Measurements from ENCODE around the gene SNX1. TPM values are rescaled to one million over a fixed set of nuclear protein-coding genes. Genes with fewer than 3 reads are reported as not detected.

Gene SNX1
- total and polyA plus RNA-seq, 10 of the 15 experiments (the other 5 are each of a cell fraction or from before 2014, with no cell fraction given): 17.8 to 115 (median 96.3) TPM

DNA sequence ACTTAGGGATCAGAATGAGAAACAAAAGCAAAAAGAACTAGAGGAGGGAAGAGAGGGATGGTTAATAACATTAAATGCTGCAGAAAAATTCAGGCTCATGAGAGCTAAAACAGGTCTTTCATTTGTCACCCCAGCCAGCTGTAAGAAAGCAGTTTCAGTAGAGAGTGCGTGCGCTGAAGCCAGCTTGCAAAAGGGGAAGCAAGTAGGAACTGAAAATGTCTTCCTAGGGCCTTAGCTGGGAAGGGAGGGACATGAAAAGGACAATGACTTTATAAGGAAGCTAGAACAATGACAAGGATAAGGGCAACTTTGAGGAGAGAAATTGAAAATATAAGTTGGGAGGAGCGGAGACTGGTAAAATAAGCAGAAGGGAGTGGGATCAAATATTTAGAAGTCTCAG lies 5.3 kb upstream of the SNX1 start (continued):
- TF ChIP-seq, protein P1, sequence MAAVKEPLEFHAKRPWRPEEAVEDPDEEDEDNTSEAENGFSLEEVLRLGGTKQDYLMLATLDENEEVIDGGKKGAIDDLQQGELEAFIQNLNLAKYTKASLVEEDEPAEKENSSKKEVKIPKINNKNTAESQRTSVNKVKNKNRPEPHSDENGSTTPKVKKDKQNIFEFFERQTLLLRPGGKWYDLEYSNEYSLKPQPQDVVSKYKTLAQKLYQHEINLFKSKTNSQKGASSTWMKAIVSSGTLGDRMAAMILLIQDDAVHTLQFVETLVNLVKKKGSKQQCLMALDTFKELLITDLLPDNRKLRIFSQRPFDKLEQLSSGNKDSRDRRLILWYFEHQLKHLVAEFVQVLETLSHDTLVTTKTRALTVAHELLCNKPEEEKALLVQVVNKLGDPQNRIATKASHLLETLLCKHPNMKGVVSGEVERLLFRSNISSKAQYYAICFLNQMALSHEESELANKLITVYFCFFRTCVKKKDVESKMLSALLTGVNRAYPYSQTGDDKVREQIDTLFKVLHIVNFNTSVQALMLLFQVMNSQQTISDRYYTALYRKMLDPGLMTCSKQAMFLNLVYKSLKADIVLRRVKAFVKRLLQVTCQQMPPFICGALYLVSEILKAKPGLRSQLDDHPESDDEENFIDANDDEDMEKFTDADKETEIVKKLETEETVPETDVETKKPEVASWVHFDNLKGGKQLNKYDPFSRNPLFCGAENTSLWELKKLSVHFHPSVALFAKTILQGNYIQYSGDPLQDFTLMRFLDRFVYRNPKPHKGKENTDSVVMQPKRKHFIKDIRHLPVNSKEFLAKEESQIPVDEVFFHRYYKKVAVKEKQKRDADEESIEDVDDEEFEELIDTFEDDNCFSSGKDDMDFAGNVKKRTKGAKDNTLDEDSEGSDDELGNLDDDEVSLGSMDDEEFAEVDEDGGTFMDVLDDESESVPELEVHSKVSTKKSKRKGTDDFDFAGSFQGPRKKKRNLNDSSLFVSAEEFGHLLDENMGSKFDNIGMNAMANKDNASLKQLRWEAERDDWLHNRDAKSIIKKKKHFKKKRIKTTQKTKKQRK (IDR thresholded peaks at IDR 0.05; ENCODE audit: low read depth, low read length): no peak
- TF ChIP-seq NR2C2 (IDR thresholded peaks at IDR 0.05; ENCODE audit: borderline replicate concordance, control insufficient read depth, insufficient read length, low read depth) (no peak), POLR2AphosphoS5 (IDR thresholded peaks at IDR 0.05; ENCODE audit: low read length) (peak; percentile 25; the same call in 1 of the 2 replicates), YY1 (IDR thresholded peaks at IDR 0.05; ENCODE audit: low read depth, low read length) (0 out of 2 replicates have a peak, but pooled peaks have one; percentile 40), KDM1A (IDR thresholded peaks at IDR 0.05; ENCODE audit: borderline replicate concordance) (no peak), SIN3A (IDR thresholded peaks at IDR 0.05; ENCODE audit: low read depth, low read length) (peak; percentile 65; the same call in 1 of the 2 replicates), FOS (IDR thresholded peaks at IDR 0.05; ENCODE audit: borderline replicate concordance, extremely low read depth, insufficient read length) (no peak), MXI1 (IDR thresholded peaks at IDR 0.05; ENCODE audit: low read depth, low read length) (no peak), MEF2A (IDR thresholded peaks at IDR 0.05; ENCODE audit: insufficient read depth, low read depth, low read length) (0 out of 2 replicates have a peak, but pooled peaks have one; percentile 43), IRF4 (IDR thresholded peaks at IDR 0.05; ENCODE audit: low read depth, low read length) (0 out of 2 replicates have a peak, but pooled peaks have one; percentile 21), CTCF (IDR thresholded peaks at IDR 0.05 in 2 of 3, conservative IDR thresholded peaks at IDR 0.05 in 1 of 3; ENCODE audit: control insufficient read depth in 2 of 3, extremely low read depth in 1 of 3, insufficient read depth in 1 of 3, low read depth in 3 of 3, low read length in 3 of 3) (no peak), PML (IDR thresholded peaks at IDR 0.05; ENCODE audit: low read length) (no peak), LARP7 (IDR thresholded peaks at IDR 0.05) (no peak), PAX8 (IDR thresholded peaks at IDR 0.05) (no peak), WRNIP1 (IDR thresholded peaks at IDR 0.05; ENCODE audit: borderline replicate concordance, low read depth, low read length) (peak; percentile 71; the same call in 1 of the 2 replicates), DPF2 (IDR thresholded peaks at IDR 0.05) (0 out of 2 replicates have a peak, but pooled peaks have one; percentile 15)

All from GM12878 (cell line).